GM21723 (cell line): ENCODE data around the gene CAPNS1.
"Not testable (repeated sequence)": the region's sequence is repeated elsewhere in the genome, so short reads cannot be mapped to it uniquely, and the experiment has no call there.

Source experiments
- ATAC-seq: cut with Tn5 transposase; IDR thresholded peaks from one replicate; pipeline ENCODE4 v1.9.1; 2021; ENCODE audit warnings: mild to moderate bottlenecking, moderate library complexity; ENCODE audit not compliant: unreplicated experiment

CAPNS1 gene

GRCh38 chr19:36149673-36150406, 10.0 kb downstream of the CAPNS1 start:
- ATAC-seq = no peak

GRCh38 chr19:36150586-36150985, 10.7 kb downstream of the CAPNS1 start:
- ATAC-seq = no peak

- ATAC-seq = no peak
Measured at GRCh38 chr19:36151144-36152018, 11.5 kb downstream of the CAPNS1 start.

- no peak for ATAC-seq
Measured at GRCh38 chr19:36152019-36152351, 12.1 kb downstream of the CAPNS1 start.

- no peak for ATAC-seq
Measured at GRCh38 chr19:36152352-36153091, 12.7 kb downstream of the CAPNS1 start, which contains the start of gene COX7A1. TSS of gene COX7A1 (minus strand) at chr19:36152447. CDS start at chr19:36152407, 40 bp downstream.

- no peak for ATAC-seq
Measured at GRCh38 chr19:36153126-36153525, 13.3 kb downstream of the CAPNS1 start.

- ATAC-seq = no peak
Measured at GRCh38 chr19:36160821-36161596, 21.1 kb downstream of the CAPNS1 start.

- ATAC-seq = no peak
Measured at GRCh38 chr19:36163813-36164212, 23.9 kb downstream of the CAPNS1 start.

GRCh38 chr19:36169084-36169760, 29.4 kb downstream of the CAPNS1 start:
- ATAC-seq = no peak

- ATAC-seq = no peak
Measured at GRCh38 chr19:36172852-36173251, 33.0 kb downstream of the CAPNS1 start.

GRCh38 chr19:36173846-36174245, 34.0 kb downstream of the CAPNS1 start:
- not testable (repeated sequence) for ATAC-seq

- not testable (repeated sequence) for ATAC-seq
Measured at GRCh38 chr19:36179077-36179476, 39.2 kb downstream of the CAPNS1 start.

- ATAC-seq = no peak
Measured at GRCh38 chr19:36182612-36183244, 42.9 kb downstream of the CAPNS1 start.

GRCh38 chr19:36183245-36183628, 43.4 kb downstream of the CAPNS1 start:
- no peak for ATAC-seq

GRCh38 chr19:36186722-36187121, 46.9 kb downstream of the CAPNS1 start:
- not testable (repeated sequence) for ATAC-seq

GRCh38 chr19:36196249-36196648, 56.4 kb downstream of the CAPNS1 start:
- no peak for ATAC-seq

- ATAC-seq = no peak
Measured at GRCh38 chr19:36198119-36198518, 58.3 kb downstream of the CAPNS1 start.
